Left lung (tissue), 14 donors: Measurements from ENCODE around the gene DDX56. TPM values are rescaled to one million over a fixed set of nuclear protein-coding genes. Genes with fewer than 3 reads are reported as not detected.

Source experiments
- ATAC-seq: fragments of 200-7000 bp; cut with Tn5 transposase; one replicate; pipeline ENCODE4 v1.9.1; 2020; ENCODE audit warnings: moderate library complexity
- DNase-seq, 4 donors: peaks; one replicate each; pipeline ENCODE4 v3.0.0-alpha.2; 2013 to 2020
- H3K27ac ChIP-seq, 2 donors: fragments of 200-600 bp; sonication (generic) in 1 of 2; one replicate each; pipeline versions ENCODE4 v1.5.0 to v1.8.0; 2020 to 2021
- H3K27me3 ChIP-seq, 2 donors: fragments of 200-600 bp; sonication (generic) in 1 of 2; one replicate each; pipeline versions ENCODE4 v1.5.0 to v1.8.0; 2020 to 2021
- H3K36me3 ChIP-seq, 2 donors: fragments of 200-600 bp; sonication (generic) in 1 of 2; one replicate each; pipeline versions ENCODE4 v1.5.0 to v1.8.0; 2020 to 2021
- H3K4me1 ChIP-seq, 2 donors: fragments of 200-600 bp; one replicate each; pipeline ENCODE4 v1.8.0; 2021
- H3K4me3 ChIP-seq, 2 donors: fragments of 200-600 bp; sonication (generic) in 1 of 2; one replicate each; pipeline versions ENCODE4 v1.5.0 to v1.8.0; 2020 to 2021; ENCODE audit warnings: mild to moderate bottlenecking in 1 of 2
- H3K9me3 ChIP-seq, 2 donors: fragments of 200-600 bp; sonication (generic) in 1 of 2; one replicate each; pipeline versions ENCODE4 v1.5.0 to v1.8.0; 2020 to 2021
- intact Hi-C, 2 donors: fragments of 100-400 bp; cut with DNase I; formaldehyde crosslinking; loops; one replicate each; pipeline versions ENCODE4 v1.11.2 to v1.14.2; 2022
- long read RNA-seq, 12 donors: library from polyadenylated mRNA in 2 of 12; unstranded in 2 of 12; transcript quantifications; one replicate each; pipeline ENCODE4 v2.0.0 and lab custom pipeline, GENCODE V29; 2019 to 2026
- polyA plus RNA-seq, 6 donors: library from polyadenylated mRNA; unstranded; fragments of 120-200 nt; gene quantifications; one replicate each; pipeline ENCODE4 v1.2.1, GENCODE V29; 2013; ENCODE audit not compliant: insufficient read length in 6 of 6
- total RNA-seq, 2 donors: library from RNA; stranded (reverse); fragmentation: NEBNext Ultra II Directional; extraction: Animal tissue kit (Norgen Biotek cat#: 25700); gene quantifications; one replicate each; pipeline ENCODE4 v1.2.1, GENCODE V29; 2021
- TF ChIP-seq, protein P1 (sequence below), 2 donors: fragments of 200-600 bp; sonication (generic) in 1 of 2; IDR thresholded peaks; one replicate each; pipeline versions ENCODE4 v1.5.0 to v1.8.0; 2021; ENCODE audit warnings: antibody characterized with exemption in 2 of 2
- donor health status: DM: no; HTN: yes; CAD: no.
- donor health status: DM: no; HTN: no; CAD: no.

Gene DDX56, protein sequence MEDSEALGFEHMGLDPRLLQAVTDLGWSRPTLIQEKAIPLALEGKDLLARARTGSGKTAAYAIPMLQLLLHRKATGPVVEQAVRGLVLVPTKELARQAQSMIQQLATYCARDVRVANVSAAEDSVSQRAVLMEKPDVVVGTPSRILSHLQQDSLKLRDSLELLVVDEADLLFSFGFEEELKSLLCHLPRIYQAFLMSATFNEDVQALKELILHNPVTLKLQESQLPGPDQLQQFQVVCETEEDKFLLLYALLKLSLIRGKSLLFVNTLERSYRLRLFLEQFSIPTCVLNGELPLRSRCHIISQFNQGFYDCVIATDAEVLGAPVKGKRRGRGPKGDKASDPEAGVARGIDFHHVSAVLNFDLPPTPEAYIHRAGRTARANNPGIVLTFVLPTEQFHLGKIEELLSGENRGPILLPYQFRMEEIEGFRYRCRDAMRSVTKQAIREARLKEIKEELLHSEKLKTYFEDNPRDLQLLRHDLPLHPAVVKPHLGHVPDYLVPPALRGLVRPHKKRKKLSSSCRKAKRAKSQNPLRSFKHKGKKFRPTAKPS
- total RNA-seq (10 to 100 TPM; 43.1 to 58.0 TPM), polyA plus RNA-seq (10 to 100 TPM; 66.2 to 86.1 (median 75.6) TPM)
- long read RNA-seq, donor 1, transcript DDX56-201 (14 exons, 2,336 nt): major isoform, 10 of 26 reads
- long read RNA-seq, donor 1, partial matches to known transcripts: 13 of 26 reads
- long read RNA-seq, donor 1, other reads (novel, unspliced or antisense): 0 of 26 reads
- long read RNA-seq, donor 2, transcript DDX56-201 (14 exons, 2,336 nt): major isoform, 8 of 18 reads
- long read RNA-seq, donor 2, partial matches to known transcripts: 6 of 18 reads
- long read RNA-seq, donor 2, other reads (novel, unspliced or antisense): 0 of 18 reads
- long read RNA-seq, donor 3, transcript DDX56-201 (14 exons, 2,336 nt): major isoform, 16 of 16 reads
- long read RNA-seq, donor 3, partial matches to known transcripts: 0 of 16 reads
- long read RNA-seq, donor 3, other reads (novel, unspliced or antisense): 0 of 16 reads
- long read RNA-seq, donor 4, transcript DDX56-201 (14 exons, 2,336 nt): major isoform, 26 of 34 reads
- long read RNA-seq, donor 4, partial matches to known transcripts: 1 of 34 reads
- long read RNA-seq, donor 4, other reads (novel, unspliced or antisense): 5 of 34 reads
- long read RNA-seq, donor 5, transcript DDX56-201 (14 exons, 2,336 nt): major isoform, 7 of 16 reads
- long read RNA-seq, donor 5, partial matches to known transcripts: 6 of 16 reads
- long read RNA-seq, donor 5, other reads (novel, unspliced or antisense): 0 of 16 reads
- long read RNA-seq, donor 6, transcript DDX56-201 (14 exons, 2,336 nt): major isoform, 7 of 13 reads
- long read RNA-seq, donor 6, partial matches to known transcripts: 5 of 13 reads
- long read RNA-seq, donor 6, other reads (novel, unspliced or antisense): 0 of 13 reads
- long read RNA-seq, donor 7, transcript DDX56-201 (14 exons, 2,336 nt): major isoform, 8 of 28 reads
- long read RNA-seq, donor 7, partial matches to known transcripts: 18 of 28 reads
- long read RNA-seq, donor 7, other reads (novel, unspliced or antisense): 0 of 28 reads
- long read RNA-seq, donor 8, partial matches to known transcripts: 8 of 13 reads
- long read RNA-seq, donor 8, other reads (novel, unspliced or antisense): 0 of 13 reads
- long read RNA-seq, donor 9: 0 reads
- long read RNA-seq, donor 10, transcript DDX56-201 (14 exons, 2,336 nt): major isoform, 75 of 89 reads
- long read RNA-seq, donor 10, partial matches to known transcripts: 2 of 89 reads
- long read RNA-seq, donor 10, other reads (novel, unspliced or antisense): 9 of 89 reads
- long read RNA-seq, donor 11, transcript DDX56-201 (14 exons, 2,336 nt): major isoform, 9 of 12 reads
- long read RNA-seq, donor 11, partial matches to known transcripts: 0 of 12 reads
- long read RNA-seq, donor 11, other reads (novel, unspliced or antisense): 0 of 12 reads
- long read RNA-seq, donor 12, partial matches to known transcripts: 0 of 6 reads
- long read RNA-seq, donor 12, other reads (novel, unspliced or antisense): 0 of 6 reads

DNA sequence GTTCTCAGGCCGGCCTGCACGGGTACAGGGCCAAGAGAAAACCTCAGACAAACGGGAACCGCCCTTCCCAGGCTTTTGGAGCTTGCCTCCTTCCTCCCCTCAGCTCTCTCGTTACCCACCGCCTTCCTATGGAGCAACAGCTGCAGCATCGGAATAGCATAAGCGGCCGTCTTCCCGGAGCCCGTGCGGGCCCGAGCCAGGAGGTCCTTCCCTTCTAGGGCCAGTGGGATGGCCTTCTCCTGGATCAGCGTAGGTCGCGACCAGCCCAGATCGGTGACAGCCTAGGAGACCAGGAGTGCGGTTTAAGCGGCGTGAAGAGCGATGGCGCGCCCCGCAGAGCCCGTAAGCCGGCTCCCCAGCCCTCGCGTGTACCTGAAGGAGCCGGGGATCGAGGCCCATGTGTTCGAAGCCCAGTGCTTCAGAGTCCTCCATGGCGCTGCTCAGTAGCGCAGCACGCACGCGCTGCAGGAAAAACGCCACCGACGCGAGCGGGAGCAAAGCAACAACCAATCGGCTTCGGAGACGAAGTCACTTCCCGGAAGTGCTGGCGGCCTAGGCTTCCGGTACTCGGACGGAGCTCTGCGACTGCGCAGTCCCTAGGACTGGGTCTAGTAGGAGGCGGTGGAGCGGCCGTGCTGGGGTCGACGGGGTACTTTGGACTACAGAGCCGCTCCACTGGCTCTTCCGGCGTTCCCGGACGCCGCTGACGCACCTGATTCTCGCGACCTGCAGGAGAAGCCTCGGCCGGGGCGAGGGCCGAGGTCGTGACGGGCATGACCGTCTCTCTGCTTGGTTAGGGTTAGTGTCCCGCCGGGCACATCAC lies at the start of gene DDX56:
Gene DDX56 (minus strand): TSS at position 445 of the 823 bp plus-strand sequence. CDS start 13 bp downstream, at position 432.
- TF ChIP-seq, protein P1, sequence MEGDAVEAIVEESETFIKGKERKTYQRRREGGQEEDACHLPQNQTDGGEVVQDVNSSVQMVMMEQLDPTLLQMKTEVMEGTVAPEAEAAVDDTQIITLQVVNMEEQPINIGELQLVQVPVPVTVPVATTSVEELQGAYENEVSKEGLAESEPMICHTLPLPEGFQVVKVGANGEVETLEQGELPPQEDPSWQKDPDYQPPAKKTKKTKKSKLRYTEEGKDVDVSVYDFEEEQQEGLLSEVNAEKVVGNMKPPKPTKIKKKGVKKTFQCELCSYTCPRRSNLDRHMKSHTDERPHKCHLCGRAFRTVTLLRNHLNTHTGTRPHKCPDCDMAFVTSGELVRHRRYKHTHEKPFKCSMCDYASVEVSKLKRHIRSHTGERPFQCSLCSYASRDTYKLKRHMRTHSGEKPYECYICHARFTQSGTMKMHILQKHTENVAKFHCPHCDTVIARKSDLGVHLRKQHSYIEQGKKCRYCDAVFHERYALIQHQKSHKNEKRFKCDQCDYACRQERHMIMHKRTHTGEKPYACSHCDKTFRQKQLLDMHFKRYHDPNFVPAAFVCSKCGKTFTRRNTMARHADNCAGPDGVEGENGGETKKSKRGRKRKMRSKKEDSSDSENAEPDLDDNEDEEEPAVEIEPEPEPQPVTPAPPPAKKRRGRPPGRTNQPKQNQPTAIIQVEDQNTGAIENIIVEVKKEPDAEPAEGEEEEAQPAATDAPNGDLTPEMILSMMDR (IDR thresholded peaks at IDR 0.05): no peak
- peaks cover 3 to 67% of the 10 kb centered on the region in 2 donors for H3K36me3 ChIP-seq
- no peaks in the 10 kb centered on the region for H3K9me3 ChIP-seq
- ATAC-seq: peak; percentile 97
- DNase-seq: peak; percentile 93 to 97 (median 96)
- peak within 1 kb of the TSS; percentile 96 to 99 for H3K4me3 ChIP-seq
- intact Hi-C loops: no loop called here
- H3K27ac ChIP-seq: peak within 1 kb of the TSS; percentile 77 to 91
- no peaks in the 10 kb centered on the region for H3K27me3 ChIP-seq
- peaks cover 15 to 39% of the 10 kb centered on the region in 2 donors for H3K4me1 ChIP-seq

DNA sequence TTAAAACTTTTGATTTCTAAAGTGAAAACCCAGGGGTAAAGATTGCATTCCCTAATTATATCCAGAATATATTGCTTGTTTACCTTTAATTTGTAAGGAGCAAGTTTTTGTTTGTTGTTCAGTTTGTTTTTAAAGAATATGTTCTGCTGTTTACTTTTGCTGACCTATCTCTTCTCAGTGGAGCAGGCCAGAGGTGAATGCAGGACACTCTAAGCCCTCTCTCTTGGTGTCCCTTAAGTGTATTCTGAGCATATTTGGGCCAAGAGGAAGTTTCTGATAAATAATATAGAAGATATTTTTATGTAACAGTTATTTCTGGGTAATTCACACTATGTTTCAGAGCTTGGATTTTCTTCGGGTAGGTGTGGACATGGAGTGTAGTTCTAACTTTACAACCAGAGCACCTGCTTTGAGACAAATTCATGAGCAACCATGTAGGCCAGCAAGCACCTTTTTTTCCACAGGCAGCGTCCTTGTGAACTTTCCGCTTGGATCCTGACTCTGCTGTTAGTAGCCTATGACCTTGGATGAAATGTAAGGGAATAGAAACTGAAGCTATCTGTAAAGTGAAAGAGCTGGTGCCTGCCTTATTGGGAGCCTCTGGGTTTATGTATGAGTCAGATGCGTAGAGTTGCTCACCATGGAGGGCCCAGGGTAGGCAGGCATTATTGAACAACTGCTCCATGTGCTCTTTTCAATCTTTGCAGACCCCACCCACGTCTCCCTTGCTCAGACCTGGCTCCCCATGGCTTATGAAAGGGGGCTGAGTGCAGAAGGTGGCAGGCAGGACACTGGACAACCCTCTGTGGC lies 48.8 kb upstream of the DDX56 start:
- intact Hi-C loops: no loop called here
- H3K27ac ChIP-seq: peak overlapping the region; percentile 22 to 84
- H3K36me3 ChIP-seq: peaks cover 0 to 33% of the 10 kb centered on the region in 2 donors
- no peaks in the 10 kb centered on the region for H3K9me3 ChIP-seq
- H3K4me3 ChIP-seq: no peak overlapping the region
- peak; percentile 47 for ATAC-seq
- TF ChIP-seq, protein P1 (IDR thresholded peaks at IDR 0.05): no peak
- H3K27me3 ChIP-seq: no peaks in the 10 kb centered on the region
- no peak for DNase-seq
- H3K4me1 ChIP-seq: peaks cover 10 to 75% of the 10 kb centered on the region in 2 donors

DNA sequence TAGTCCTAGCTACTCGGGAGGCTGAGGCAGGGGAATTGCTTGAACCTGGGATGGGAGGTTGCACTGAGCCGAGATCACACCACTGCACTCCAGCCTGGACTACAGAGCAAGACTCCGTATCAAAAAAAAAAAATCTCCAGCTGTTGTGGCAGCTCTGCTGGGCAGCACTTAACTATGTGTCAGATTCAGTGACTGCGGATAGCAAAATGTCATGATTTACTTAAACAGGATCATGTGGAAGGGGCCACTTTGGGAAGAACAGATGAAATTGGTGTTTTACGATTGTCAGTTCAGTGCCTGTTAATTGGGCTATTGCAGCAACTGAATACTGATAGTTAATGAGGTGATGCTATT lies 48.0 kb upstream of the DDX56 start:
- Histone ChIP-seq H3K27ac (peak overlapping the region; percentile 22 to 84), H3K27me3 (no peaks in the 10 kb centered on the region), H3K4me3 (no peak overlapping the region), H3K4me1 (peaks cover 7 to 80% of the 10 kb centered on the region in 2 donors), H3K36me3 (peaks cover 0 to 26% of the 10 kb centered on the region in 2 donors), H3K9me3 (no peaks in the 10 kb centered on the region)
- intact Hi-C loops: no loop called here
- DNase-seq (no peak), ATAC-seq (no peak)
- TF ChIP-seq, protein P1 (IDR thresholded peaks at IDR 0.05): no peak
